Right cardiac atrium (tissue), 5 donors: ENCODE results near the gene NFKB2. TPM values are rescaled to one million over a fixed set of nuclear protein-coding genes. Genes with fewer than 3 reads are reported as not detected.

Experiments
- ATAC-seq, 2 donors: fragments of 200-7000 bp; cut with Tn5 transposase; one replicate each; pipeline versions ENCODE4 v1.8.0 to v1.9.1; 2020; ENCODE audit warnings: moderate library complexity in 2 of 2, mild to moderate bottlenecking in 1 of 2
- DNase-seq, 3 donors: peaks; one replicate each; pipeline ENCODE4 v3.0.0-alpha.2; 2020
- H3K27ac ChIP-seq: one replicate; pipeline ENCODE4 v1.5.1; 2013; ENCODE audit warnings: mild to moderate bottlenecking, low read length, control low read depth, moderate library complexity
- H3K27me3 ChIP-seq: one replicate; pipeline ENCODE4 v1.6.1; 2013; ENCODE audit not compliant: control insufficient read depth, insufficient read depth
- H3K4me1 ChIP-seq: one replicate; pipeline ENCODE4 v1.6.1; 2013; ENCODE audit warnings: low read length; ENCODE audit not compliant: control insufficient read depth, insufficient read depth
- H3K4me3 ChIP-seq: one replicate; pipeline ENCODE4 v1.5.1; 2013; ENCODE audit warnings: low read length, control low read depth
- H3K9me3 ChIP-seq: one replicate; pipeline ENCODE4 v1.6.1; 2013; ENCODE audit warnings: low read length; ENCODE audit not compliant: control insufficient read depth
- WGBS: extraction: QIAGEN DNeasy Blood & Tissue Kit; methylation state at CpG from one replicate; pipeline ENCODE4 v1.1.7; 2013; 5-methylcytosine and 5-hydroxymethylcytosine counted together
- intact Hi-C, 4 donors: fragments of 100-400 bp; cut with DNase I; formaldehyde crosslinking; loops; one replicate each; pipeline versions ENCODE4 v1.11.0 to v1.14.0; 2022 to 2023
- polyA plus RNA-seq: library from polyadenylated mRNA; stranded (reverse); fragments of 200-250 nt; gene quantifications from one replicate; pipeline ENCODE4 v1.2.3, GENCODE V29; 2013
- total RNA-seq, 4 donors: library from RNA; stranded (reverse); fragmentation: NEBNext Ultra II Directional; extraction: Animal tissue kit (Norgen Biotek cat#: 25700); gene quantifications; one replicate each; pipeline ENCODE4 v1.2.1, GENCODE V29; 2021
- donor health status: healthy with polysubstance abuse.
- donor health status: DM: no; HTN: yes; CAD: no.
- donor health status: DM: no; HTN: no; CAD: no.
- donor health status: DM: no; HTN: yes; CAD: no; lungs with severe emphysema.
- donor health status: DM: yes; HTN: yes; CAD: no.

Gene NFKB2
- total and polyA plus RNA-seq, 5 donors = 9.3 to 18.2 (median 14.2) TPM

DNA sequence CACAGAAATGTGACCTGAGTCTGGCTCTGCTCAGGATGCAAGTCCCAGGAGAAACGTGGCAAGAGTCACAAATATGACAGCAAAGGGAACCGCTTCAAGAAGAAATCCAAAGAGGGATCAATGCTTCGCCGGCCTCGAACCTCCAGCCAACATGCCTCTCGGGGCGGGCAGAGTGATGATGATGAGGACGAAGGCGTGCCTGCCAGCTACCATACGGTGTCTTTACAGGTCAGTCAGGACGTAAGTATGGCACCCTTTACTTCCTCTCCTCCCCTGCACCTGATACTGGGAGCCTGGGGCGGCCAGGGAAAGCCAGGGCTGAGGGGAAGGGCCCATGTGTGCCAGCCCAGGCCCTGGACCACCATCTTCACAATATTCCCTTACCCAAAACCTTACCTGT is 18.6 kb upstream of the NFKB2 start:
- H3K4me1 ChIP-seq = no peaks in the 10 kb centered on the region
- DNase-seq (no peak), ATAC-seq (no peak)
- H3K4me3 ChIP-seq = no peak overlapping the region
- H3K27ac ChIP-seq = no peak overlapping the region
- H3K27me3 ChIP-seq = no peaks in the 10 kb centered on the region
- 92% methylated on average over 12 of the region's 12 CpGs for WGBS
- H3K9me3 ChIP-seq = no peaks in the 10 kb centered on the region
- intact Hi-C loops = no loop called here

DNA sequence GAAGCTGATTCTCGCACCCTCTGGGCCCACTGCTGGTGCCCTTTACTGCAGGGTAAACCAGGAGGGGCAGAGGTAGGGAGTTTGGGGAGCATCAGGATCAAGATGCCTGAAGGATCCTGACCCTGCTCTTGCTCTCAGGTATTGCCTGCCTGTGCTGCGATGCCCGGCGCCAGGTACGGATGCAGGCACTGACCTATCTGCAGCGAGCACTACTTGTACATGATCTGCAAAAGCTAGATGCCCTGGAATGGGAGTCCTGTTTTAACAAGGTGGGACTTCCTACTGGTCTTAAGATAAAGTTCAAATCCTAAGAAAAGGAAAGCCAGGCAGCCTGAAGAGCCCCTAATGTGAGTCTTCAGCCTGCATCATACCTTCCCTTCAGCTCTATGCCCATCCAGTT is 16.1 kb upstream of the NFKB2 start:
- DNase-seq = no peak
- intact Hi-C loops = no loop called here
- Histone ChIP-seq H3K9me3 (no peaks in the 10 kb centered on the region), H3K4me3 (no peak overlapping the region), H3K4me1 (no peaks in the 10 kb centered on the region), H3K27me3 (no peaks in the 10 kb centered on the region), H3K27ac (no peak overlapping the region)
- 93% methylated on average over 6 of the region's 6 CpGs for WGBS
- ATAC-seq = no peak

DNA sequence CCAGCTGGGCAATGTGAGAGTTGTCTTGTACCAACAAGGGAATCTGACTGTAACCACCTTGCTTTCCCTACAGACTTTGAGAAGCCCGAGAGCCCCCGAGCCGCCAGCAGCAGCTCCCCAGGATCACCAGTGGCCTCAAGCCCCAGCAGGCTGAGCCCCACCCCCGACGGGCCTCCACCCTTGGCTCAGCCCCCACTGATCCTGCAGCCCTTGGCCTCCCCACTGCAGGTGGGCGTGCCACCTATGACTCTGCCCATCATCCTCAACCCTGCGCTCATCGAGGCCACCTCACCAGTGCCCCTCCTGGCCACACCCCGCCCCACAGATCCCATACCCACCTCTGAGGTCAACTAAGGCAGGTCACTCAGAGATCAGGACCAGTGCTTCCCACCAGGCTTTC is 13.5 kb upstream of the NFKB2 start:
- ATAC-seq = peak; percentile 6 to 13
- WGBS = 86% methylated on average over 9 of the region's 9 CpGs
- Histone ChIP-seq H3K4me1 (peaks cover 2% of the 10 kb centered on the region), H3K4me3 (no peak overlapping the region), H3K27me3 (no peaks in the 10 kb centered on the region), H3K9me3 (no peaks in the 10 kb centered on the region), H3K27ac (no peak overlapping the region)
- peak in 1 of 3 donors; percentile 55 for DNase-seq
- intact Hi-C loops = no loop called here

DNA sequence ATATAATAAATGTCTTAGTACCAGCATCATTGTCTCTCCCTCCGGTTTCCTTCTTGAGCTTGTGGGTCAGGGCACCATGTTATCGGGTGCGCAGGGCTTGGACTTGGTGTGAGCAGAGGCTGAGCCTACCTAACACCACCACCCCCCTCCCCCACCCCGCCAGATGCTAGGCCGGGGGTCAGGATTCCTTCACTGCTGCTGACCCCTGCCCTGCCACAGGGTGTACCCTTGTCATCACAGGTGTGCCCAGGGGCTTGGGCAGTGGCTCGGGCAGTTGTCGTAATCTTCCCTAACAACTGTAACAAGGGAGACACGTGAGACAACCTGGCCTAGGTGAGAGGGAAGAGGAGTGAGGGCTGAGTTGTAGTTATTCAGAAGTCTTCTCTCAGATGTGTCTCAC is 12.6 kb upstream of the NFKB2 start:
- peaks cover 2% of the 10 kb centered on the region for H3K4me1 ChIP-seq
- H3K27ac ChIP-seq = no peak overlapping the region
- 93% methylated on average over 8 of the region's 8 CpGs for WGBS
- no peaks in the 10 kb centered on the region for H3K27me3 ChIP-seq
- H3K4me3 ChIP-seq = no peak overlapping the region
- no peak for ATAC-seq
- no peaks in the 10 kb centered on the region for H3K9me3 ChIP-seq
- intact Hi-C loops = no loop called here
- DNase-seq = no peak

DNA sequence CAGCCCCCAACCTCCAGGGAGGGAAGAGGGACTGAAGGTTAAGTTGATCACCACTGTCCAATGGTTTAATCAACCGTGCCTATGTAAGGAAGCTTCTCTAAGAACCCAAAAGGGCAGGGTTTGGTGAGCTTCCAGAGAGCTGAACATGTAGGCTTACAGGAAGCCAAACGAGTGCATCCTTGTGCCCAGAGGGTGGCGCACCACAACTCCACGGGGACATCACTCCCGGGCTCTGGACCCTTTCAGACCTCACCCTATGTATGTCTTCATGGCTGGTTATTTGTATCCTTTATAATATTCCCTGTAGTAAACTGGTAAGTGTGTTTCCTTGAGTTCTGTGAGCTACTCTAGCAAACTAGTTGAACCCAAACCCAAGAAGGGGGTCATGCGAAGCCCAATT is 11.5 kb upstream of the NFKB2 start:
- Histone ChIP-seq H3K4me1 (peaks cover 2% of the 10 kb centered on the region), H3K4me3 (no peak overlapping the region), H3K9me3 (no peaks in the 10 kb centered on the region), H3K27me3 (no peaks in the 10 kb centered on the region), H3K27ac (no peak overlapping the region)
- DNase-seq (no peak), ATAC-seq (peak in 1 of 2 donors; percentile 12)
- intact Hi-C loops = no loop called here
- WGBS = 39% methylated on average over 6 of the region's 6 CpGs

DNA sequence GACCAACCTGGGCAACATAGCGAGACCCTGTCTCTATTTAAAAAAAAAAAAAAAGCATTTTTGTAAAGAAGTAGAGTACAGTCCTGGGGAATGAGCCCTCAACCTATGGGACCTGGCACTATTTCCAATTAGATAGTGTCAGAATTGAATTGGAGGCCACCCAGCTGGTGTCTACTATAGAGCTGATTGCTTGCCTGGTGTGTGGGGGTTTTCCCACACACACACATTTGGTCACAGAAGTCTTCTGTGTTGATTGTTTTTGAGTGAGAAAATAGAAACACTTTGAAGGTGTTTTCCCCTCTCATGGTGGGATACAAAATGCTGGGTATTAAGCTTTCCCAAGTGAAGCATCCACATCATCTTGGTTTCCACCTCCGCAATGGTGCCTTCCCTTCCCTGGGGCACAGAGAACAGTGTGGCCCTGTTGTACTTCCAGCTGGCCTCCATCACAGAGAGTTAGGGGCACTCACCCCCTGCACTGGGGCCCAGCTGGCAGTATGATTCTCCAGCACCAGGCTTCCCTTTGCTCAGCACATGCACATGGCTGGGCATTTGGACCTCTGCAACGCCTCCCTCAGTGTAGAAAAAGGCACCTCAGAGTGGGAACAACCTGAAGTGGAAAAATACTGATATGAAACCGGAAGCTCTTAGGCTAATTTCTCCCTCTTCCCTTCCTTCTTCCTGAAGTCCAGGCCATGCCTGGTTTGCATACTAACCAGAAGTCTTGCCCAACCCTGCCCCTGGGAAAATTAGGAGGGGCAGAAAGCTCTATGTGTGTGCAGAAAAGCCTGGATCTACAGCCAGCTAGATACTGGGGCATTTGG is 10.7 kb upstream of the NFKB2 start:
- H3K4me1 ChIP-seq = peaks cover 2% of the 10 kb centered on the region
- no peak overlapping the region for H3K27ac ChIP-seq
- no peak overlapping the region for H3K4me3 ChIP-seq
- no peaks in the 10 kb centered on the region for H3K9me3 ChIP-seq
- intact Hi-C loops = no loop called here
- DNase-seq = peak in 2 of 3 donors; percentile 67 to 79
- ATAC-seq = peak; percentile 74 to 82
- WGBS = 59% methylated on average over 4 of the region's 4 CpGs
- no peaks in the 10 kb centered on the region for H3K27me3 ChIP-seq

DNA sequence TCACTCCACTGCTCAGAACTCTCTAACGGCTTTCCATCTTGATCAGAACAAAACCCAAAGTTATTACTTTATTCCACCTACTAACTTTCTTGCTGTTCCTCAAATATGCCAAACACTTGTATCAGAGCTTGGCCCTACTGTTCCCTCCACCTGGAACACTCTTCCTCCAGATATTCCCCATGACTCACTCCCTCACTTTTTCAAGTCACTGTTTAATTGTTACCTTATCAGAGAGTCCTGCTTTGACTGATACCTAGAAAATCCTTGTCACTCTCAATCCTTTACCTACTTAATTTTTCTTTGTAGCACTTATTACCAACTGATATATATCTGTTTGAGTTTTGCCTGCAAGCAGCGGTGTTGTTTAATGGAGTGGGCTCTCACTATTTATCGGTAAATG is 5.6 kb upstream of the NFKB2 start:
- Histone ChIP-seq H3K9me3 (no peaks in the 10 kb centered on the region), H3K27me3 (no peaks in the 10 kb centered on the region), H3K4me1 (peaks cover under 1% of the 10 kb centered on the region), H3K27ac (no peak overlapping the region), H3K4me3 (no peak overlapping the region)
- DNase-seq = no peak
- ATAC-seq = no peak
- 89% methylated on average over 3 of the region's 3 CpGs for WGBS
- intact Hi-C loops = loop anchor here in 1 of 4 donors (10.0 kb wide), 1 partner anchor 195 kb away; no protein-coding TSS in a partner anchor

DNA sequence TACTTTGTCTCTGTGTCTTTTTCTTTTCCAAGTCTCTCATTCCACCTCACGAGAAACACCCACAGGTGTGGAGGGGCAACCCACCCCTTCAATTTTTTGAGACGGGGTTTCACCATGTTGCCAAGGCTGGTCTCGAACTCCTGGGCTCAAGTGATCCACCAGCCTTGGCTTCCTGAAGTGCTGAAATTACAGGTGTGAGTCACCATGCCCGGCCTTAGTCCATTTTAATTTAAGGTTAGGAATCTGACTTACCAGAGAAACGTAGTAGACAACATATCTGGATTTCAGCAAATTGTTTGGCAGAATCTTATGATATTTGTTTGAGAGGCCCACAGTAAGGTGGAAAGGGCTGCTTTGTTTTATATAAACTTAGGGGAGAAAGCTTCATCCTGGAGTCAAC is 3.2 kb upstream of the NFKB2 start:
- Histone ChIP-seq H3K9me3 (no peaks in the 10 kb centered on the region), H3K27me3 (no peaks in the 10 kb centered on the region), H3K27ac (no peak overlapping the region), H3K4me1 (peaks cover 2% of the 10 kb centered on the region), H3K4me3 (no peak overlapping the region)
- DNase-seq (no peak), ATAC-seq (no peak)
- 86% methylated on average over 5 of the region's 5 CpGs for WGBS
- intact Hi-C loops = loop anchor here in 1 of 4 donors (10.0 kb wide), 1 partner anchor 192 kb away; no protein-coding TSS in a partner anchor

DNA sequence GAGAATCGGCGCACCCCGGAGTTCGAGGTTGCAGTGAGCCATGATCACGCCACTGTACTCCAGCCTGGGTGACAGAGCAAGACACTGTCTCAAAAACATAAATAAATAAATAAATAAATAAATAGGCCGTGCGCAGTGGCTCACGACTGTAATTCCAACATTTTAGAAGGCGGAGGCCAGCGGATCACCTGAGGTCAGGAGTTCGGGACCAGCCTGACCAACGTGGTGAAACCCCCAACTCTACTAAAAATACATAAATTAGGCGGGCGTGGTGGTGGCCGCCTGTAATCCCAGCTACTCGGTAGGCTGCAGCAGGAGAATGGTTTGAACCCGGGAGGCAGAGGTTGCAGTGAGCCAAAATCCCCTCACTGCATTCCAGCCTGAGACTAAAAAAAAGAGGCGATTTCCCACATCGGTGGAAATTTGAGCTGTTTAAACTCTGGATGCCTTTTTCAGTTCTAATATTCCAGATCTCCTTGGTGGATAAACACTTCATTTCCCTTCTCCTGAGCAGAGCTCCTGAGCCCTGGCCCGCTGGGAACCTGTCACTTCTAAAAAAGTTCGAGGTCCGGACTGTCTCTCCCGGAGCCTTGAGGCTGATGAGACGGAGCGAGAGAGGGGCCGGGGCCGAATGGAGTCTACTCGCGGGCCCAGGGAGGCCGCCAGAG is 2.0 kb upstream of the NFKB2 start:
- intact Hi-C loops = loop anchor here in 1 of 4 donors (10.0 kb wide), 1 partner anchor 191 kb away; no protein-coding TSS in a partner anchor
- DNase-seq (no peak), ATAC-seq (no peak)
- Histone ChIP-seq H3K27me3 (no peaks in the 10 kb centered on the region), H3K4me3 (peak overlapping the region; percentile 78), H3K27ac (peak overlapping the region; percentile 97), H3K4me1 (peaks cover 2% of the 10 kb centered on the region), H3K9me3 (no peaks in the 10 kb centered on the region)
- WGBS = 36% methylated on average over 30 of the region's 30 CpGs

DNA sequence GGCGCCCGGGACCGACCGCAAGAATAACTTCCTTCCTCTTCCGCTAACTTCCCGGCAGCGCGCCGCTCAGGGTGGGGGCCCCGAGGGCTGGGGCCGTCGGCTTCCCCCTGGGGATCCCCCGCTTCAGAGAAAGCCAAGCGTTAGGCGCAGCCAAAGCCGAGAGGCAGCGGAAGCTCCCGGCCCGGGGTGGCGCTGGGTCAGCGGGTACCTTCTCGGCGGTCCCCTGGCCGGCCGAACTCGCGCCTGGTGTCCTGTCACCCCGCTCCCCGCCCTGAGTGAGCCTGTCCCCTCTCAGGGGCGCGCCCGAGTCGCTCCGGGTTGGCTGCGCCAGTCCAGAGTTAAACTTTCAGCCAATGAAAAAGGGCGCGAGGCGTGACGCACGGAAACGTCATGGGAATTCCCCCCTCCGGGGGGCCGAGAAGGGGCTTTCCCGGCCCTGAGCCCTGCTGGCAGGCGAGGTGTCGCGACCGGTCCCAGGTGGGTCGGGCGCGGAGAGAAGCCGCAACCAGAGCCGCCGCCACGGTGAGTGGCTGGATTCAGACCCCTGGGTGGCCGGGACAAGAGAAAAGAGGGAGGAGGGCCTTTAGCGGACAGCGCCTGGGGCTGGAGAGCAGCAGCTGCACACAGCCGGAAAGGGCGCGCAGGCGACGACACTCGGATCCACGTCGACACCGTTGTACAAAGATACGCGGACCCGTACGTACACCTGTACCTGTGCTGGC is 1.3 kb upstream of the NFKB2 start:
- intact Hi-C loops = loop anchor here in 1 of 4 donors (10.0 kb wide), 1 partner anchor 191 kb away; no protein-coding TSS in a partner anchor
- under 1% methylated on average over 71 of the region's 71 CpGs for WGBS

More for the DNA sequence above, 1.3 kb upstream of the NFKB2 start:
- H3K4me1 ChIP-seq = peaks cover 2% of the 10 kb centered on the region
- peak; percentile 94 to 95 for ATAC-seq
- peak overlapping the region; percentile 78 for H3K4me3 ChIP-seq
- no peaks in the 10 kb centered on the region for H3K27me3 ChIP-seq
- no peaks in the 10 kb centered on the region for H3K9me3 ChIP-seq
- peak; percentile 97 to 98 (median 97) for DNase-seq
- H3K27ac ChIP-seq = peak overlapping the region; percentile 97
